Mesenchymal stem cell (in vitro differentiated cells and primary cell): Measurements from ENCODE around the gene PDE4B.

ENCODE experiments used
- DNase-seq: peaks from one replicate; pipeline ENCODE4 v3.0.0-alpha.2; 2013
- H2AFZ ChIP-seq: one replicate; pipeline ENCODE4 v1.6.1; 2013; ENCODE audit warnings: low read depth, mild to moderate bottlenecking, control low read depth, inconsistent platforms, low read length, moderate library complexity
- H2AK5ac ChIP-seq: 2 replicates; pipeline ENCODE4 v1.6.1; 2013; ENCODE audit warnings: low read length, moderate library complexity, mild to moderate bottlenecking, inconsistent platforms; ENCODE audit not compliant: severe bottlenecking
- H2BK120ac ChIP-seq: one replicate; pipeline ENCODE4 v1.6.1; 2013; ENCODE audit warnings: low read depth, mild to moderate bottlenecking, inconsistent platforms, low read length, moderate library complexity
- H2BK12ac ChIP-seq, 2 experiments: one replicate each; pipeline ENCODE4 v1.6.1; 2013; ENCODE audit warnings: inconsistent platforms in 2 of 2, low read length in 2 of 2, mild to moderate bottlenecking in 2 of 2, moderate library complexity in 2 of 2, control low read depth in 1 of 2
- H2BK15ac ChIP-seq: one replicate; pipeline ENCODE4 v1.6.1; 2013; ENCODE audit warnings: mild to moderate bottlenecking, low read depth, inconsistent platforms; ENCODE audit not compliant: poor library complexity, severe bottlenecking
- H2BK5ac ChIP-seq: 2 replicates; pipeline ENCODE4 v1.6.1; 2013; ENCODE audit warnings: low read depth, mild to moderate bottlenecking, low read length, control low read depth, inconsistent platforms; ENCODE audit not compliant: poor library complexity, severe bottlenecking
- H3K14ac ChIP-seq, 2 experiments: one replicate each; pipeline ENCODE4 v1.6.1; 2013; ENCODE audit warnings: inconsistent platforms in 2 of 2, low read length in 2 of 2, control low read depth in 1 of 2, mild to moderate bottlenecking in 1 of 2, moderate library complexity in 1 of 2
- H3K18ac ChIP-seq, 2 experiments: one replicate each; pipeline ENCODE4 v1.6.1; 2013; ENCODE audit warnings: inconsistent platforms in 2 of 2, low read length in 2 of 2, control low read depth in 1 of 2, low read depth in 1 of 2, mild to moderate bottlenecking in 1 of 2
- H3K23ac ChIP-seq, 2 experiments: one replicate each; pipeline ENCODE4 v1.6.1; 2013; ENCODE audit warnings: inconsistent platforms in 2 of 2, low read length in 2 of 2, mild to moderate bottlenecking in 2 of 2, moderate library complexity in 2 of 2, control low read depth in 1 of 2
- H3K27ac ChIP-seq: 2 replicates; pipeline ENCODE4 v1.5.1; 2013; ENCODE audit warnings: mild to moderate bottlenecking, moderate library complexity, low read length, control low read depth, inconsistent platforms; ENCODE audit not compliant: poor library complexity, severe bottlenecking
- H3K27me3 ChIP-seq, 2 experiments: 2 replicates each; pipeline versions ENCODE4 v1.6.1 to v1.7.0; 2013; ENCODE audit warnings: low read length in 2 of 2, mild to moderate bottlenecking in 2 of 2, moderate library complexity in 2 of 2, control low read depth in 1 of 2, inconsistent platforms in 1 of 2; ENCODE audit not compliant: control insufficient read depth in 1 of 2, insufficient read depth in 1 of 2
- H3K36me3 ChIP-seq, 2 experiments: 2 replicates each; pipeline versions ENCODE4 v1.6.1 to v1.7.0; 2013; ENCODE audit warnings: low read length in 2 of 2, control low read depth in 1 of 2, inconsistent platforms in 1 of 2, low read depth in 1 of 2, mild to moderate bottlenecking in 1 of 2; ENCODE audit not compliant: insufficient read depth in 2 of 2, control insufficient read depth in 1 of 2
- H3K4ac ChIP-seq, 2 experiments: one replicate each; pipeline ENCODE4 v1.6.1; 2013; ENCODE audit warnings: inconsistent platforms in 2 of 2, low read length in 2 of 2, mild to moderate bottlenecking in 2 of 2, moderate library complexity in 2 of 2, control low read depth in 1 of 2, low read depth in 1 of 2
- H3K4me1 ChIP-seq: 2 replicates; pipeline ENCODE4 v1.6.1; 2013; ENCODE audit warnings: low read depth, low read length, control low read depth; ENCODE audit not compliant: control insufficient read depth, insufficient read depth
- H3K4me2 ChIP-seq: 2 replicates; pipeline ENCODE4 v1.6.1; 2013; ENCODE audit warnings: low read length, mild to moderate bottlenecking, inconsistent platforms; ENCODE audit not compliant: poor library complexity, severe bottlenecking
- H3K4me3 ChIP-seq, 2 experiments: 2 replicates each; pipeline versions ENCODE4 v1.5.1 to v1.7.0; 2013; ENCODE audit warnings: low read length in 2 of 2, mild to moderate bottlenecking in 2 of 2, control low read depth in 1 of 2, low read depth in 1 of 2; ENCODE audit not compliant: insufficient read depth in 1 of 2
- H3K79me1 ChIP-seq: replicated peaks from 2 replicates; pipeline ENCODE4 v1.6.1; 2013; ENCODE audit warnings: mild to moderate bottlenecking, control low read depth, low read length, inconsistent platforms; ENCODE audit not compliant: poor library complexity, severe bottlenecking
- H3K9ac ChIP-seq: 2 replicates; pipeline ENCODE4 v1.7.0; 2013; ENCODE audit warnings: mild to moderate bottlenecking, low read length, moderate library complexity
- H3K9me3 ChIP-seq: 2 replicates; pipeline ENCODE4 v1.7.0; 2013; ENCODE audit warnings: mild to moderate bottlenecking, low read length; ENCODE audit not compliant: control insufficient read depth
- H4K8ac ChIP-seq: one replicate; pipeline ENCODE4 v1.6.1; 2013; ENCODE audit warnings: inconsistent platforms, mild to moderate bottlenecking, low read length, moderate library complexity
- H4K91ac ChIP-seq: one replicate; pipeline ENCODE4 v1.6.1; 2013; ENCODE audit warnings: mild to moderate bottlenecking, low read length, inconsistent platforms
- WGBS: methylation state at CpG from one replicate; pipeline ENCODE4 v1.1.7; 2013; ENCODE audit warnings: mixed read lengths; 5-methylcytosine and 5-hydroxymethylcytosine counted together

Gene PDE4B

DNA sequence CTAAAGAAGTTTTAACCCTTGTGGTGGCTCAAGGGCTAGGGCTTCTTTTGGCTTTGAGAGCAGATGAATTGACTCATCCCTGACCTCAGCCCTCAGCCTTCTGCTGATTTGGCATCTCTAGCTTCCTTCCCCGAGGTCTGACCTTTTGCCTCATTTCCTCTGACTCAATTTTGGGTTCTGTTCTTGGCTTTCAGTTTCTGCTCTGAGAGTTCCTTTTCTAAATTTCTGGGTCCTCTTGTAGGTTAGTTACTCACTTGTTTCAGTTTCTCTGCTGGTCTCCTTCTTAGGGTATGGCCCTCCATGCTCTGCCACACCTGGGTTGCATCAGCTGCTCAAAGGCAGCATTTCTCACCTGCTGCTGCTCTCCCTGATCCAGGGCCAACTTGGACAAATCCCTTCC, 19.4 kb downstream of the PDE4B start:
- no peak overlapping the region for H2BK5ac ChIP-seq

DNA sequence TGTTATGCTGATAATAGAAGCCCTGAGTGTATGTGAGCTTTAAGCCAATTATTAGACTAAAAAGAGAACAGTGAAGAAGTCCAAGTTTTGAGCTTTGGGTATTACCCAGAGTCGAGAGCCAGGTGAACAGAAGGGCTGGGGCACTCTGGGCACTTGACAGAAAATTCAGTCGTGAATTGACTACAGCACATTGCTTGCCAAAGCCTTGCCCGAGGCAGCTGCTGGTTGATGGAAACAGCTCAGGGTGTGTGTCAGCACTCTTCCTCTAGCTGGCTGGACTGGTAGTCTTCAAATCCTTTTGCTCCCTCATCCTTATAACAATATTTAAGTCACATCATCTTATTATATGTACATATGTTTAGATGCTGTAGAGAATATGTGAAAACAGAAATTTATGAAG, 21.3 kb downstream of the PDE4B start:
- no peak overlapping the region for H3K18ac ChIP-seq
- H3K23ac ChIP-seq: no peak overlapping the region
- peak overlapping the region in 1 of 2 experiments; percentile 9 for H3K14ac ChIP-seq
- no peak for DNase-seq
- H3K36me3 ChIP-seq: no peaks in the 10 kb centered on the region
- H3K9ac ChIP-seq: peak overlapping the region; percentile 77
- H3K4me3 ChIP-seq: peak overlapping the region in 1 of 2 experiments; percentile 9
- WGBS: 70% methylated on average over 3 of the region's 3 CpGs
- no peak overlapping the region for H2BK120ac ChIP-seq
- no peak overlapping the region for H3K4me2 ChIP-seq
- H3K9me3 ChIP-seq: no peaks in the 10 kb centered on the region
- no peak overlapping the region for H2AFZ ChIP-seq
- no peak overlapping the region for H2BK12ac ChIP-seq
- no peak overlapping the region for H4K8ac ChIP-seq
- H3K27ac ChIP-seq: no peak overlapping the region
- peak overlapping the region; percentile 7 for H2AK5ac ChIP-seq
- H3K4me1 ChIP-seq: peaks cover 4% of the 10 kb centered on the region
- no peak overlapping the region for H2BK15ac ChIP-seq
- no peaks in the 10 kb centered on the region for H3K79me1 ChIP-seq
- no peak overlapping the region for H3K4ac ChIP-seq
- H3K27me3 ChIP-seq: no peaks in the 10 kb centered on the region
- no peak overlapping the region for H4K91ac ChIP-seq
- no peak overlapping the region for H2BK5ac ChIP-seq

More for the DNA sequence above, 19.4 kb downstream of the PDE4B start:
- Histone ChIP-seq H3K9ac (peak overlapping the region; percentile 89), H3K23ac (no peak overlapping the region), H3K4me2 (no peak overlapping the region), H3K36me3 (no peaks in the 10 kb centered on the region), H3K79me1 (no peaks in the 10 kb centered on the region), H4K8ac (peak overlapping the region; percentile 93), H2BK15ac (peak overlapping the region; percentile 54), H3K9me3 (no peaks in the 10 kb centered on the region), H3K27ac (peak overlapping the region; percentile 72), H2AFZ (peak overlapping the region; percentile 69), H2BK12ac (peak overlapping the region; percentile 97 to 98), H2AK5ac (no peak overlapping the region), H2BK120ac (no peak overlapping the region), H4K91ac (no peak overlapping the region), H3K4me1 (peaks cover 4% of the 10 kb centered on the region), H3K4ac (peak overlapping the region in 1 of 2 experiments; percentile 82), H3K18ac (peak overlapping the region in 1 of 2 experiments; percentile 87), H3K27me3 (no peaks in the 10 kb centered on the region), H3K14ac (peak overlapping the region in 1 of 2 experiments; percentile 76), H3K4me3 (peak overlapping the region in 1 of 2 experiments; percentile 69)
- 0% methylated on average over 1 of the region's 1 CpG for WGBS
- DNase-seq: peak; percentile 87

DNA sequence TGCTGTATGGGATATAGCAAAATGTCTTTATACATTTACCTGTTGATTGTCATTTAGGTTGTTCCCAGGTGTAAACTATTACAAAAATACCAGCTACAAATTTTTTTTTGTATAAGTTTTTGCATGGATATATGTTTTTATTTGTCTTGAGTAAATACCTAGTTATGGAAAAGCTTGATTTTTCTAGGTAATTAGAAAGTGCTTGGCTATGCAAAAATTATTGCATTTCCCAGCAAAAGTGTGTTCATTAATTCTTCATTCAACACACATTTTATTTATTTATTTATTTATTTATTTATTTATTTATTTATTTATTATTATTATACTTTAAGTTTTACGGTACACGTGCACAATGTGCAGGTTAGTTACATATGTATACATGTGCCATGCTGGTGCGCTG, 22.1 kb downstream of the PDE4B start:
- no peaks in the 10 kb centered on the region for H3K27me3 ChIP-seq
- H2AK5ac ChIP-seq: no peak overlapping the region
- no peak overlapping the region for H3K23ac ChIP-seq
- DNase-seq: no peak
- H4K8ac ChIP-seq: no peak overlapping the region
- H3K27ac ChIP-seq: no peak overlapping the region
- H3K4me1 ChIP-seq: peaks cover 4% of the 10 kb centered on the region
- WGBS: 100% methylated on average over 3 of the region's 3 CpGs
- no peak overlapping the region for H3K18ac ChIP-seq
- H4K91ac ChIP-seq: no peak overlapping the region
- H2BK12ac ChIP-seq: no peak overlapping the region
- no peaks in the 10 kb centered on the region for H3K79me1 ChIP-seq
- H3K4me3 ChIP-seq: no peak overlapping the region
- H3K14ac ChIP-seq: no peak overlapping the region
- H3K9ac ChIP-seq: peak overlapping the region; percentile 77
- H2BK5ac ChIP-seq: no peak overlapping the region
- H3K4me2 ChIP-seq: no peak overlapping the region
- H2BK15ac ChIP-seq: no peak overlapping the region
- H2AFZ ChIP-seq: no peak overlapping the region
- no peak overlapping the region for H2BK120ac ChIP-seq
- no peaks in the 10 kb centered on the region for H3K9me3 ChIP-seq
- no peaks in the 10 kb centered on the region for H3K36me3 ChIP-seq
- H3K4ac ChIP-seq: no peak overlapping the region

DNA sequence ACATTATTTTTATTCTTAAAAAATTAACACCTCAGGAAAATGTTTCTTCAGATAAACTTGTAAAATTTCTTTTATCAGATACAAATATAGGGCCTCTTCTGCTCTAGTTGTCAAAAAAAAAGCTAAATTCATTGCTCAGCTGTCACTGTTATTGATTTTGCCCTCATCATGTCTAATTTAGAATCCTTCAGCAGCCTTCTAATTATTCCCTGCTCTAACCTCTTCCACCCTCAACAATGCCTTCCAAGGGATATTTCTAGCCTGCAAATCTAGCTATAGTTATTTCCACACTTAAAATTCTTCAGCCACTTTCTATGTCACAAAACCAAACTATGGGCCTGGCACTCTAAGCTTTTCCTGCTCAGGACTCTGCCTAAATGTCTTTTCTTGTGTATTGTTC, 25.2 kb downstream of the PDE4B start:
- Histone ChIP-seq H3K4me2 (no peak overlapping the region), H3K14ac (no peak overlapping the region), H3K23ac (no peak overlapping the region), H3K27me3 (no peaks in the 10 kb centered on the region), H3K9ac (no peak overlapping the region), H3K36me3 (no peaks in the 10 kb centered on the region), H2BK12ac (no peak overlapping the region), H4K8ac (no peak overlapping the region), H2BK15ac (no peak overlapping the region), H2AK5ac (no peak overlapping the region), H3K79me1 (no peaks in the 10 kb centered on the region), H2BK5ac (no peak overlapping the region), H3K9me3 (no peaks in the 10 kb centered on the region), H3K27ac (no peak overlapping the region), H4K91ac (no peak overlapping the region), H2AFZ (no peak overlapping the region), H3K4ac (no peak overlapping the region), H3K4me3 (no peak overlapping the region), H2BK120ac (no peak overlapping the region), H3K18ac (no peak overlapping the region), H3K4me1 (peaks cover 2% of the 10 kb centered on the region)
- no peak for DNase-seq
